Measurements from ENCODE around the gene MARK1. TPM values are rescaled to one million over a fixed set of nuclear protein-coding genes. Genes with fewer than 3 reads are reported as not detected.

The MARK1 gene
- total RNA-seq, 4 donors from 2014 or later, result 3.9 to 11.3 (median 6.6) TPM

DNA sequence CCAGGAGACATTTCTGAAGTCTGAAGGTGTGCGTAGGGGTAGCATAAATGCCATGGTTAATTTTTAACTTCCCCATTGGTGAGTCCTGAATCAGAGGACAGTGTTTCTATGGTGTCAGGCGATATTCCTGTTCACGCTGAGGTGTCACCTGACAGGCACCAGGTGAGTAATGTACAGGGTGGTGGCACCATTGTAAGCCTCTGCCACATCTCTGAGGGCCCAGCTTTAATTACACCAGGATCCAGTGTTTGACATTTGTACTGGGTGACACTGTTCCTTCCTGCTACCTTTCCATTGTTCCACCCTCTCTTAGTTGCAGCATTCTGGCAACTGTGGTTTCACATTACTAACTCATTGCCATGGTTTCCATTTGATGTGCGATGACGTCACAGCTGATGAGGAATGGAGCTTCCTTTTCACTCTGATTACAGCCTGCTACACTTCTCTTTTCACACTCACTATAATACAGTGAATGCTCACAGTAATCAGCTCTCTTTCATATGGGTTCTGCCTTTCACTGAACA is 40.6 kb upstream of the MARK1 start:
- intact Hi-C loops (cut with DNase I), result no loop called here
- TF ChIP-seq, protein P1, sequence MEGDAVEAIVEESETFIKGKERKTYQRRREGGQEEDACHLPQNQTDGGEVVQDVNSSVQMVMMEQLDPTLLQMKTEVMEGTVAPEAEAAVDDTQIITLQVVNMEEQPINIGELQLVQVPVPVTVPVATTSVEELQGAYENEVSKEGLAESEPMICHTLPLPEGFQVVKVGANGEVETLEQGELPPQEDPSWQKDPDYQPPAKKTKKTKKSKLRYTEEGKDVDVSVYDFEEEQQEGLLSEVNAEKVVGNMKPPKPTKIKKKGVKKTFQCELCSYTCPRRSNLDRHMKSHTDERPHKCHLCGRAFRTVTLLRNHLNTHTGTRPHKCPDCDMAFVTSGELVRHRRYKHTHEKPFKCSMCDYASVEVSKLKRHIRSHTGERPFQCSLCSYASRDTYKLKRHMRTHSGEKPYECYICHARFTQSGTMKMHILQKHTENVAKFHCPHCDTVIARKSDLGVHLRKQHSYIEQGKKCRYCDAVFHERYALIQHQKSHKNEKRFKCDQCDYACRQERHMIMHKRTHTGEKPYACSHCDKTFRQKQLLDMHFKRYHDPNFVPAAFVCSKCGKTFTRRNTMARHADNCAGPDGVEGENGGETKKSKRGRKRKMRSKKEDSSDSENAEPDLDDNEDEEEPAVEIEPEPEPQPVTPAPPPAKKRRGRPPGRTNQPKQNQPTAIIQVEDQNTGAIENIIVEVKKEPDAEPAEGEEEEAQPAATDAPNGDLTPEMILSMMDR (IDR thresholded peaks at IDR 0.05), result no peak
- TF ChIP-seq POLR2A (IDR thresholded peaks at IDR 0.05), result no peak
- DNase-seq, result no peak
- Histone ChIP-seq H3K27me3 (no peaks in the 10 kb centered on the region), H3K36me3 (no peaks in the 10 kb centered on the region), H3K9me3 (no peaks in the 10 kb centered on the region), H3K27ac (peak overlapping the region in 1 of 4 donors; percentile 49), H3K4me3 (no peak overlapping the region), H3K4me1 (no peaks in the 10 kb centered on the region)
- WGBS, 2 donors, result 60 to 68% methylated on average over 5 of the region's 5 CpGs

DNA sequence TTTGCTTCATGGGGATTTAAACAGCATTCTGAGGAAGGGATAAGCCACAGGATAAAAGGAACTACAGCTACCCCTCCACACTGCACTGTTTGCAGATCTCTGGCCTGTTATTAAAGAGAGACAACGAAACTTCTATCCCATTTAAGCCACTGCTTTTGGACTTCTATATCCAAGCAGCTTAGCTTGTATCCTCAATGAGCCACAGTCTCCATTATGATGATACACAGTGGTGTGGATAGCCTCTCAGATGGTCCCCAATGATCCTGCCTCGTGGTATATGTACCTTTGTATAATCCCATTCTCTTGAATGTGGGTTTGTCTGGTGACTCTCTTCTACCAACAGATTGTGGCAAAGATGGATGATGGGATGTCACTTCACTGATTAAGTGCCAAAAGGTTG is 36.0 kb upstream of the MARK1 start:
- WGBS, 2 donors, result 63 to 69% methylated on average over 2 of the region's 2 CpGs
- Histone ChIP-seq H3K27me3 (no peaks in the 10 kb centered on the region), H3K36me3 (no peaks in the 10 kb centered on the region), H3K27ac (no peak overlapping the region), H3K4me3 (no peak overlapping the region), H3K4me1 (no peaks in the 10 kb centered on the region), H3K9me3 (no peaks in the 10 kb centered on the region)
- TF ChIP-seq, protein P1 (IDR thresholded peaks at IDR 0.05), result no peak
- no peak for TF ChIP-seq POLR2A (IDR thresholded peaks at IDR 0.05)
- no peak for DNase-seq
- intact Hi-C loops (cut with DNase I), result no loop called here

DNA sequence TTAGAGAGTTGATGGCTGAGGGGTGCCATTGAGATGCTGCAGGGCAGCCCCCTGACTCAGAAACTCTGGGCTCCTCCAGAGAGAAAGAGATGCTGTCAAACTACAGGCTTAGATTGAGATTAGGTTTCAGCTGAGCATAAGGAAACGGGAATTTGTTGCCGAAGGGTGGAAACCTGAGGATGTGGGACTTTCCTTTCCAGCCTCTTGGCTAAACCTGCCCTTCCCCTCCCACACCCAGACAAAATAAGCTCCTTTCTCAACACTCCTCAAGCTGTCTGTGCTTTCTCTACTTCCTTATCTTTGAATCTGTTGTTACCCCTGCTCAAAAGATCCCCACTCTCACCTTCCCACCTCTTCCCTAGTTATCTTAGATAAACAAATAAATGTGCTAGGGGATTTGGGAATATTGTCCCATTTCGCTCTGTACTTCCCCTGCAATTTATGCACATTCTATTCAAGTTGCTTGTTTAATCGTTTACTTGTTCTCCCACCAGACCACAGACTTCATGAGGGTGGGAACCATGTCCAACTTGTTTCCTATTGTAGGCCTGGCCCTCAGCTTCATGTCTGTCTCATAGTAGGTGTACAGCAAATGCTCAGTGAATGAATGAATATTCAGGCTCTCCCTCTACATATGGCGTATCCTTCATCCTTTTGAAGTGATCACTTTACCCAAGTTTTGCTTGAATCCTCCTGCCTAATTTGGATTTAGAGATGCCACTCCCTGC is 30.6 kb upstream of the MARK1 start:
- H3K27me3 ChIP-seq, result no peaks in the 10 kb centered on the region
- DNase-seq, result no peak
- 30 to 36% methylated on average over 5 of the region's 5 CpGs for WGBS, 2 donors
- peaks cover 0 to 13% (median 0%) of the 10 kb centered on the region in 3 donors for H3K4me1 ChIP-seq
- intact Hi-C loops (cut with DNase I), result no loop called here
- H3K36me3 ChIP-seq, result no peaks in the 10 kb centered on the region
- H3K27ac ChIP-seq, result no peak overlapping the region
- H3K4me3 ChIP-seq, result no peak overlapping the region
- no peak for TF ChIP-seq POLR2A (IDR thresholded peaks at IDR 0.05)
- TF ChIP-seq, protein P1 (IDR thresholded peaks at IDR 0.05), result no peak
- H3K9me3 ChIP-seq, result no peaks in the 10 kb centered on the region

DNA sequence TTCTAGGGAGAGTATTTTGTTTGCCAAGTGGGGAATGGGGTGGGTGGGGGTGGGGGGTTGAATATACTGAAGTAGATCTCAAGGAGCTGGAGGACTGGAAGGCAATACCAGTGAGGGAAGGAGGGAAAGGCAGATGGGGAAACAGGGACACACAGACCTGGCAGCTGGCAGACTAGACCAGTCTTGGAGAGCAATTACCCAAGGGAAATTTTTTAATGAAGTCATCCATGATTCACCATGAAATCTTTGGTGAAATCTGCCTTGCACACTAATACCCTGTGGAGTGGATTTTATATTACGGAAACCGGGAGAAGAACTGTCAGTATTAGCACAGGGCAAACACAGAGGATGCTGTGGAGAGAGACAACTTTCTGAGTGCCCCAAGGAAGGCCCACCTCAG is 29.7 kb upstream of the MARK1 start:
- intact Hi-C loops (cut with DNase I), result no loop called here
- 40 to 52% methylated on average over 2 of the region's 2 CpGs for WGBS, 2 donors
- no peaks in the 10 kb centered on the region for H3K27me3 ChIP-seq

DNA sequence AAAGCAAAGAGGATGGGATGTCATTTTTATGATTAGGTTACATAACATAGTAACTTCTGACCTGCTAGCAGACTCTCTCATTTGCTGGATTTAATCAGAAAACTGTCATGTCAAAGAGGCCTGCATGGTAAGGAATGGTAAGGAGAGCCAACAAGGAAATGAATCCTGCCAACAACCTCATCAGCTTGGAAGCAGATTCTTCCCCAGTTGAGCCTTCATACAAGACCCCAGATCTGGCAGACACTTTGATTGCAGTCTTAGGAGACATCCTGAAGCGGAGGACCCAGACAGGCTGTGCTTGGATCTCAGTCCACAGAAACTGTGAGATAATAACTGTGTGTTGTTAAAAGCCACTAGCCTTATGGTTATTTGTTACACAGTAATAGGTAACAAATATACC is 27.6 kb upstream of the MARK1 start:
- Histone ChIP-seq H3K27ac (no peak overlapping the region), H3K36me3 (no peaks in the 10 kb centered on the region), H3K4me1 (peaks cover 0 to 13% (median 0%) of the 10 kb centered on the region in 3 donors), H3K9me3 (no peaks in the 10 kb centered on the region), H3K27me3 (no peaks in the 10 kb centered on the region), H3K4me3 (no peak overlapping the region)
- intact Hi-C loops (cut with DNase I), result no loop called here
- TF ChIP-seq, protein P1 (IDR thresholded peaks at IDR 0.05), result no peak
- no peak for TF ChIP-seq POLR2A (IDR thresholded peaks at IDR 0.05)
- DNase-seq, result no peak
- whole genome bisulfite sequencing, 2 donors, result 85 to 92% methylated on average over 1 of the region's 1 CpG

More for the DNA sequence above, 29.7 kb upstream of the MARK1 start:
- Histone ChIP-seq H3K4me3 (no peak overlapping the region), H3K27ac (no peak overlapping the region), H3K36me3 (no peaks in the 10 kb centered on the region), H3K4me1 (peaks cover 0 to 13% (median 0%) of the 10 kb centered on the region in 3 donors), H3K9me3 (no peaks in the 10 kb centered on the region)
- no peak for DNase-seq
- TF ChIP-seq, protein P1 (IDR thresholded peaks at IDR 0.05), result no peak
- TF ChIP-seq POLR2A (IDR thresholded peaks at IDR 0.05), result no peak

Data from esophagus squamous epithelium (tissue), 5 donors.